Measurements from ENCODE around the gene ANXA1.

ANXA1 gene

DNA sequence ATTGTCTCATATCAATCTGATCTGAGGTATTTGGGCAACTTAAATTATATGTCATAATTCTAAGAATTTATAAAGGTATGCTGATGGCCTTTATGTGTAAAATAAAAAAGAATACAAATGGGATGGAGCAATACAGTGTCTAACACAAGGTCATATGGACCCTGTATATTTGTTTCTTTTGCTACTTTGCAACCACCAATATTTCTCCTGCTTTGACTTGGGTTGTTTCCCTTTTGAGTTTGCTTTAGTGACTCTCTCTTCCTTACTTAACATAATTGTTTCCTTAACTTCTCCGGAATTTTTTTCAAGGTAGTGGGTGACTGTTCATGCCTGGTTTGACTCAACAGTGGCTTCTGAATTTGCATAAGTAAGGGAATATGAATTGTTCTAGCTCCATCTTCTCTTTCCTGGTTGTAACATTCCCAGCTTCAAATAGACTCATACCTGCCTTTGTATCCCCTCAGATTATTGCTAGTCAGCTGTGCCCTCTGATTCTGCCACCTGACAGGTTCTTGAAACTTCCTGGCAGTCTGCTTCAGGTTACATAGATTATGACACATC, 30.2 kb upstream of the ANXA1 start:
- TF ChIP-seq POLR2A (IDR thresholded peaks at IDR 0.05; ENCODE audit: extremely low read depth, insufficient read length) (no peak), MAX (IDR thresholded peaks at IDR 0.05; ENCODE audit: low read depth, low read length) (no peak), MYC (IDR thresholded peaks at IDR 0.05; ENCODE audit: low read depth, low read length) (no peak)
- TF ChIP-seq, protein P1, sequence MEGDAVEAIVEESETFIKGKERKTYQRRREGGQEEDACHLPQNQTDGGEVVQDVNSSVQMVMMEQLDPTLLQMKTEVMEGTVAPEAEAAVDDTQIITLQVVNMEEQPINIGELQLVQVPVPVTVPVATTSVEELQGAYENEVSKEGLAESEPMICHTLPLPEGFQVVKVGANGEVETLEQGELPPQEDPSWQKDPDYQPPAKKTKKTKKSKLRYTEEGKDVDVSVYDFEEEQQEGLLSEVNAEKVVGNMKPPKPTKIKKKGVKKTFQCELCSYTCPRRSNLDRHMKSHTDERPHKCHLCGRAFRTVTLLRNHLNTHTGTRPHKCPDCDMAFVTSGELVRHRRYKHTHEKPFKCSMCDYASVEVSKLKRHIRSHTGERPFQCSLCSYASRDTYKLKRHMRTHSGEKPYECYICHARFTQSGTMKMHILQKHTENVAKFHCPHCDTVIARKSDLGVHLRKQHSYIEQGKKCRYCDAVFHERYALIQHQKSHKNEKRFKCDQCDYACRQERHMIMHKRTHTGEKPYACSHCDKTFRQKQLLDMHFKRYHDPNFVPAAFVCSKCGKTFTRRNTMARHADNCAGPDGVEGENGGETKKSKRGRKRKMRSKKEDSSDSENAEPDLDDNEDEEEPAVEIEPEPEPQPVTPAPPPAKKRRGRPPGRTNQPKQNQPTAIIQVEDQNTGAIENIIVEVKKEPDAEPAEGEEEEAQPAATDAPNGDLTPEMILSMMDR (IDR thresholded peaks at IDR 0.05; ENCODE audit: low read depth, low read length), result no peak
- no peak for DNase-seq (ENCODE audit: low read depth)

GRCh38 chr9:73125651-73126050, 26.0 kb upstream of the ANXA1 start:
- DNase-seq (ENCODE audit: low read depth), result no peak
- no peak overlapping the region for H3K4me3 ChIP-seq (ENCODE audit: low read depth, low read length)
- TF ChIP-seq, protein P1 (IDR thresholded peaks at IDR 0.05; ENCODE audit: low read depth, low read length), result no peak
- no peak for TF ChIP-seq POLR2A (IDR thresholded peaks at IDR 0.05; ENCODE audit: extremely low read depth, insufficient read length)

More for the DNA sequence above, 30.2 kb upstream of the ANXA1 start:
- no peak overlapping the region for H3K4me3 ChIP-seq (ENCODE audit: low read depth, low read length)

- no peak for DNase-seq (ENCODE audit: low read depth)
- TF ChIP-seq MAX (IDR thresholded peaks at IDR 0.05; ENCODE audit: low read depth, low read length) (no peak), POLR2A (IDR thresholded peaks at IDR 0.05; ENCODE audit: extremely low read depth, insufficient read length) (no peak), MYC (IDR thresholded peaks at IDR 0.05; ENCODE audit: low read depth, low read length) (no peak)
- TF ChIP-seq, protein P1 (IDR thresholded peaks at IDR 0.05; ENCODE audit: low read depth, low read length), result no peak
- H3K4me3 ChIP-seq (ENCODE audit: low read depth, low read length), result no peak overlapping the region
Observed at GRCh38 chr9:73129941-73130685, 21.6 kb upstream of the ANXA1 start.

DNA sequence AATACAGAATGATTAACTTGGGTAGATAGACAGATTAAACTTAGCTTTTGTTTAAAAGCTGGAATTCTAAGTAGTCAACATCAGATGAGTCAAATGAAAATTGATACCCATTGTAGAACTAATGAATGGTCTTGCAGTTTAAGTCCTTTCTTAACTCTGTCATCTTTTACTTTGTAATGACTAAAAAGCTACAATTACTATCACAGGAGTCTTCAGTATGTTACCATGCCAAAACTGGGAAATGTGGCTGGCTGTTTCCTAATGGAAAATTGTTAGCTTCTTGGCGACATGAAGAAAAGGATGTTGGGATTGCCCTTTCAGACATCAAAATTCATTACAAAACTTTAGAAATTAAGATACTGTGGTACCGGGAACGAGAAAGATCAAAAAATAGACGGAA, 20.2 kb upstream of the ANXA1 start:
- TF ChIP-seq POLR2A (IDR thresholded peaks at IDR 0.05; ENCODE audit: extremely low read depth, insufficient read length), result no peak
- TF ChIP-seq, protein P1 (IDR thresholded peaks at IDR 0.05; ENCODE audit: low read depth, low read length), result no peak
- TF ChIP-seq MAX (IDR thresholded peaks at IDR 0.05; ENCODE audit: low read depth, low read length), result no peak
- no peak for TF ChIP-seq MYC (IDR thresholded peaks at IDR 0.05; ENCODE audit: low read depth, low read length)
- no peak for DNase-seq (ENCODE audit: low read depth)
- no peak overlapping the region for H3K4me3 ChIP-seq (ENCODE audit: low read depth, low read length)

- peak overlapping the region; percentile 72 for H3K4me3 ChIP-seq (ENCODE audit: low read depth, low read length)
- TF ChIP-seq, protein P1 (IDR thresholded peaks at IDR 0.05; ENCODE audit: low read depth, low read length), result no peak
- TF ChIP-seq MYC (IDR thresholded peaks at IDR 0.05; ENCODE audit: low read depth, low read length), result no peak
- peak; percentile 25 for TF ChIP-seq POLR2A (IDR thresholded peaks at IDR 0.05; ENCODE audit: extremely low read depth, insufficient read length)
- TF ChIP-seq MAX (IDR thresholded peaks at IDR 0.05; ENCODE audit: low read depth, low read length), result peak; percentile 49
- peak; percentile 81 for DNase-seq (ENCODE audit: low read depth)
Observed at GRCh38 chr9:73132034-73132776, 19.5 kb upstream of the ANXA1 start.
